HG02623 (cell line): ENCODE measurements around the gene RSRC2.
"Not testable (repeated sequence)": the region's sequence is repeated elsewhere in the genome, so short reads cannot be mapped to it uniquely, and the experiment has no call there.

Experiments
- ATAC-seq: cut with Tn5 transposase; IDR thresholded peaks from one replicate; pipeline ENCODE4 v1.9.1; 2021; ENCODE audit warnings: moderate library complexity; ENCODE audit not compliant: unreplicated experiment

RSRC2 gene

GRCh38 chr12:122526683-122527477 lies at the start of gene RSRC2, which contains the start of gene KNTC1:
Gene RSRC2, minus strand, starts transcription at chr12:122526936. Its CDS starts 83 bp downstream, at chr12:122526853.
Gene KNTC1, plus strand, starts transcription at chr12:122527249. Its CDS starts 2,815 bp downstream, at chr12:122530064.
- ATAC-seq = peak; percentile 88

- no peak for ATAC-seq
These were observed 45.1 kb upstream of the RSRC2 start for GRCh38 chr12:122571821-122572220.

- not testable (repeated sequence) for ATAC-seq
These were observed 43.3 kb upstream of the RSRC2 start for GRCh38 chr12:122570006-122570405.

- no peak for ATAC-seq
These were observed 42.6 kb upstream of the RSRC2 start for GRCh38 chr12:122569288-122569687.

- ATAC-seq = not testable (repeated sequence)
These were observed 40.1 kb upstream of the RSRC2 start for GRCh38 chr12:122566816-122567215.

GRCh38 chr12:122563361-122563760 lies 36.6 kb upstream of the RSRC2 start:
- no peak for ATAC-seq

- no peak for ATAC-seq
These were observed 33.4 kb upstream of the RSRC2 start for GRCh38 chr12:122560138-122560537.

GRCh38 chr12:122558745-122559641 lies 32.3 kb upstream of the RSRC2 start:
- ATAC-seq = peak; percentile 55

GRCh38 chr12:122547330-122547729 lies 20.6 kb upstream of the RSRC2 start:
- ATAC-seq = no peak

GRCh38 chr12:122545855-122546254 lies 19.1 kb upstream of the RSRC2 start:
- no peak for ATAC-seq

- ATAC-seq = no peak
These were observed 17.8 kb upstream of the RSRC2 start for GRCh38 chr12:122544537-122544936.

- no peak for ATAC-seq
These were observed 11.8 kb upstream of the RSRC2 start for GRCh38 chr12:122538496-122538895.

- no peak for ATAC-seq
These were observed 10.3 kb upstream of the RSRC2 start for GRCh38 chr12:122537021-122537420.

GRCh38 chr12:122533856-122534255 lies 7.1 kb upstream of the RSRC2 start:
- ATAC-seq = no peak

GRCh38 chr12:122528992-122529391 lies 2.3 kb upstream of the RSRC2 start:
- no peak for ATAC-seq

- ATAC-seq = no peak
These were observed 1.8 kb upstream of the RSRC2 start for GRCh38 chr12:122528582-122528981.

- no peak for ATAC-seq
These were observed 775 bp upstream of the RSRC2 start for GRCh38 chr12:122527478-122527944.

GRCh38 chr12:122523846-122524718 lies 2.7 kb downstream of the RSRC2 start:
- no peak for ATAC-seq

- ATAC-seq = no peak
These were observed 3.5 kb downstream of the RSRC2 start for GRCh38 chr12:122523280-122523679.

- no peak for ATAC-seq
These were observed 6.1 kb downstream of the RSRC2 start for GRCh38 chr12:122520676-122521075.

GRCh38 chr12:122519418-122519817 lies 7.3 kb downstream of the RSRC2 start:
- no peak for ATAC-seq
